OCI-LY7 (cell line): ENCODE results near the gene RELN.

Experiments
- EZH2phosphoT487 ChIP-seq: fragments of 200-600 bp; sonication (generic); IDR thresholded peaks from 2 replicates; pipeline ENCODE4 v1.6.1; 2018; ENCODE audit warnings: low read depth, borderline replicate concordance, mild to moderate bottlenecking, mixed run types, antibody characterized with exemption, low read length, moderate library complexity, mixed read lengths
- TF ChIP-seq, protein P1 (sequence below): fragments of 200-600 bp; sonication (generic); conservative IDR thresholded peaks from 2 replicates; pipeline ENCODE4 v1.5.1; 2014; ENCODE audit warnings: mild to moderate bottlenecking, antibody characterized with exemption, low read length, moderate library complexity, mixed read lengths

DNA sequence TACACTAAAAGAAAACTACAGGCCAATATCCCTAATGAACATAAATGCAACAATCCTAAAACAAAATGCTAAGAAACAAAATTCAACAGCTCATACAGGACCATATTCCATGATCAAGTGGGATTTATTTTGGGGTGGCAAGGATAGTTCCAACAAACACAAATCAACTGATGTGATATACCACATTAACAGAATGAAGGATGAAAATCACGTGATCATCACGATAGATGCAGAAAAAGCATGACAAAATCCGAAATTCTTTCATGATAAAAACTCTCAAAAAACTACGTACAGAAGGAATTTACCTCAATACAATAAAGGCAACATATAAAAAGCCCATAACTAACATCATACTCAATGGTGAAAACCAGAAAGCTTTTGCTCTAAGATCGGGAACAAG lies 124.0 kb downstream of the RELN start:
- TF ChIP-seq, protein P1, sequence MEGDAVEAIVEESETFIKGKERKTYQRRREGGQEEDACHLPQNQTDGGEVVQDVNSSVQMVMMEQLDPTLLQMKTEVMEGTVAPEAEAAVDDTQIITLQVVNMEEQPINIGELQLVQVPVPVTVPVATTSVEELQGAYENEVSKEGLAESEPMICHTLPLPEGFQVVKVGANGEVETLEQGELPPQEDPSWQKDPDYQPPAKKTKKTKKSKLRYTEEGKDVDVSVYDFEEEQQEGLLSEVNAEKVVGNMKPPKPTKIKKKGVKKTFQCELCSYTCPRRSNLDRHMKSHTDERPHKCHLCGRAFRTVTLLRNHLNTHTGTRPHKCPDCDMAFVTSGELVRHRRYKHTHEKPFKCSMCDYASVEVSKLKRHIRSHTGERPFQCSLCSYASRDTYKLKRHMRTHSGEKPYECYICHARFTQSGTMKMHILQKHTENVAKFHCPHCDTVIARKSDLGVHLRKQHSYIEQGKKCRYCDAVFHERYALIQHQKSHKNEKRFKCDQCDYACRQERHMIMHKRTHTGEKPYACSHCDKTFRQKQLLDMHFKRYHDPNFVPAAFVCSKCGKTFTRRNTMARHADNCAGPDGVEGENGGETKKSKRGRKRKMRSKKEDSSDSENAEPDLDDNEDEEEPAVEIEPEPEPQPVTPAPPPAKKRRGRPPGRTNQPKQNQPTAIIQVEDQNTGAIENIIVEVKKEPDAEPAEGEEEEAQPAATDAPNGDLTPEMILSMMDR: no peak
- no peak for TF ChIP-seq EZH2phosphoT487
